ENCODE results near the gene EPB41L4B. TPM values are rescaled to one million over a fixed set of nuclear protein-coding genes. Genes with fewer than 3 reads are reported as not detected.

The EPB41L4B gene
- total RNA-seq, 2 donors from 2014 or later, result 13.3 to 15.1 TPM

DNA sequence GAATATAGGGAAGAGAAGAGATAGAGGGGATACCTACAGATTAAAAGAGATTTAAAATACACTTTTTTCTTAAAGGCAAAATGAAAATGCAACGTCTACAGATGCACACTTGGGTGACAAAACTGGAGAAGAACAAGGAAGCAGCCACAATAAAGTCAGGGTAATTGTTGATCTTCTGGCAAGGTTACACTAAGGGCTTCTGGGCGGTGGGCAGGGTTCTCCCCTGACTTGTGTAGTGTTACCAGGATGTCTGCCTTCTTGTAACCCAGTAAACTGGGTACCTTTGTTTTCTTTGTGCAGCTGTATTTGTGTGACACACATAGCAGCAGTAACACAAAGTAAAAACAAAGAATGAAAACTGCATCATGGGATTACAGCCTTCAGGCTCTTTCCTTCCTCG is 37.8 kb downstream of the EPB41L4B start:
- Histone ChIP-seq H3K27me3 (replicated peaks; ENCODE audit: insufficient read depth) (no peaks in the 10 kb centered on the region), H3K4me3 (no peak overlapping the region), H3K9me3 (no peaks in the 10 kb centered on the region), H3K4me1 (replicated peaks) (no peaks in the 10 kb centered on the region), H3K27ac (no peak overlapping the region), H3K36me3 (no peaks in the 10 kb centered on the region)
- 63% methylated on average over 3 of the region's 3 CpGs for WGBS
- intact Hi-C loops (cut with DNase I), result no loop called here
- no peak for DNase-seq (ENCODE audit: low spot score)
- TF ChIP-seq POLR2A (IDR thresholded peaks at IDR 0.05), result no peak
- no peak for TF ChIP-seq POLR2AphosphoS5 (IDR thresholded peaks at IDR 0.05)
- TF ChIP-seq, protein P1, sequence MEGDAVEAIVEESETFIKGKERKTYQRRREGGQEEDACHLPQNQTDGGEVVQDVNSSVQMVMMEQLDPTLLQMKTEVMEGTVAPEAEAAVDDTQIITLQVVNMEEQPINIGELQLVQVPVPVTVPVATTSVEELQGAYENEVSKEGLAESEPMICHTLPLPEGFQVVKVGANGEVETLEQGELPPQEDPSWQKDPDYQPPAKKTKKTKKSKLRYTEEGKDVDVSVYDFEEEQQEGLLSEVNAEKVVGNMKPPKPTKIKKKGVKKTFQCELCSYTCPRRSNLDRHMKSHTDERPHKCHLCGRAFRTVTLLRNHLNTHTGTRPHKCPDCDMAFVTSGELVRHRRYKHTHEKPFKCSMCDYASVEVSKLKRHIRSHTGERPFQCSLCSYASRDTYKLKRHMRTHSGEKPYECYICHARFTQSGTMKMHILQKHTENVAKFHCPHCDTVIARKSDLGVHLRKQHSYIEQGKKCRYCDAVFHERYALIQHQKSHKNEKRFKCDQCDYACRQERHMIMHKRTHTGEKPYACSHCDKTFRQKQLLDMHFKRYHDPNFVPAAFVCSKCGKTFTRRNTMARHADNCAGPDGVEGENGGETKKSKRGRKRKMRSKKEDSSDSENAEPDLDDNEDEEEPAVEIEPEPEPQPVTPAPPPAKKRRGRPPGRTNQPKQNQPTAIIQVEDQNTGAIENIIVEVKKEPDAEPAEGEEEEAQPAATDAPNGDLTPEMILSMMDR (IDR thresholded peaks at IDR 0.05), result no peak

DNA sequence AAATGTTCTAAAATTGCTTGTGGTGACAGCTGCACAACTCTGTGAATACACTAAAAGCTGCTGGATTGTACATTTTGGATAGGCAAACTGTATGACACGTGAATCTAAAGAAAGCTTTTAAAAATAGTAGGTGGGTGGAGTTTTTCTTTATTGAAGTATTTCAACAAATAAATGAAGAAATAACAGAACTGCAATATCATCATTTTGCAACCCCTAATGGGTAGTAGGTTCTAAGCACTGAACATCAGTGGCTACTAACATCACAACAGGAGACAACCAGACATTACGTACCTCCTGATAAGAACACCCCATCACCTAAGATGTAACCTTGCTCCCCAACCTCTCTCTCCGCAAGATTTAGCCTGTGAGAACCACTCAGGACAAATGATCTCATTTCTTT is 38.6 kb downstream of the EPB41L4B start:
- TF ChIP-seq POLR2AphosphoS5 (IDR thresholded peaks at IDR 0.05), result no peak
- Histone ChIP-seq H3K27me3 (replicated peaks; ENCODE audit: insufficient read depth) (no peaks in the 10 kb centered on the region), H3K36me3 (no peaks in the 10 kb centered on the region), H3K4me1 (replicated peaks) (no peaks in the 10 kb centered on the region), H3K27ac (no peak overlapping the region), H3K9me3 (no peaks in the 10 kb centered on the region), H3K4me3 (no peak overlapping the region)
- WGBS, result 93% methylated on average over 3 of the region's 3 CpGs
- DNase-seq (ENCODE audit: low spot score), result no peak
- intact Hi-C loops (cut with DNase I), result no loop called here

DNA sequence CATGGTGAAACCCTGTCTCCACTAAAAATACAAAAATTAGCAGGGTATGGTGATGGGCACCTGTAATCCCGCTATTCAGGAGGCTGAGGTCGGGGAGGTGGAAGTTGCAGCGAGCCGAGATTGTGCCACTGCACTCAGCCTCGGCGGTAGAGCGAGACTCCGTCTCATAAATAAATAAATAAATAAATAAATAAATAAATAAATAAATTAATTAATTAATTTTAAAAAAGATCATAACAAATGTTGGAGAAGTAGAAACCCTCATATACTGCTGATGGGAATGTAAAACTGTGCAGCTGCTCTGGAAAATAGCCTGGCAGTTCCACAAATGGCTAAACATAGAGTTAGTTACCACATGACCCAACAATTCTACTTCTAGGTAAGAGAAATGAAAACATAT is 39.3 kb downstream of the EPB41L4B start:
- intact Hi-C loops (cut with DNase I), result no loop called here
- DNase-seq (ENCODE audit: low spot score), result no peak
- TF ChIP-seq POLR2AphosphoS5 (IDR thresholded peaks at IDR 0.05), result no peak
- TF ChIP-seq, protein P1 (IDR thresholded peaks at IDR 0.05), result no peak
- TF ChIP-seq POLR2A (IDR thresholded peaks at IDR 0.05), result no peak

DNA sequence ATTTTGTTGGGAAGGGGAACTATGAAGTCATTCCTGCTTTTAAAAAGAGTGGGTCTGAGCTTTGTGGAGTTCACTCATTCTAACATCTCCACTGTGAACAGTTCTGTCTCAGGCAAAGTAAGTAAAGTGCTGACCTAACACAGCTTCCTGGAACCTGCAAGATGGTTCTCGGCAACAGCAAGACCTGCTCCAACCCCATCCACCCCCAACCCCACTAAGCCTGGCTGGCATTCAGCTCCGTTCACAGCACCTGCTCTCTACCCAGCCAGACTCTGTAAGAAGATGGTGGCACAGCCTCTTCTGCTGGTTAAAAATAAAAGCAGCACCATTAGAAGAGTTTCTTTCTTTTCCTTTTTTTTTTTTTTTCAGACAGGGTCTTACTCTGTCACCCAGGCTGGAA is 42.0 kb downstream of the EPB41L4B start:
- H3K4me1 ChIP-seq (replicated peaks), result peaks cover 4% of the 10 kb centered on the region
- WGBS, result 89% methylated on average over 2 of the region's 2 CpGs
- H3K4me3 ChIP-seq, result no peak overlapping the region
- intact Hi-C loops (cut with DNase I), result no loop called here
- no peak for DNase-seq (ENCODE audit: low spot score)
- no peak for TF ChIP-seq POLR2AphosphoS5 (IDR thresholded peaks at IDR 0.05)
- TF ChIP-seq, protein P1 (IDR thresholded peaks at IDR 0.05), result no peak
- TF ChIP-seq POLR2A (IDR thresholded peaks at IDR 0.05), result no peak
- no peaks in the 10 kb centered on the region for H3K9me3 ChIP-seq
- H3K27me3 ChIP-seq (replicated peaks; ENCODE audit: insufficient read depth), result no peaks in the 10 kb centered on the region
- H3K27ac ChIP-seq, result no peak overlapping the region
- no peaks in the 10 kb centered on the region for H3K36me3 ChIP-seq

More for the DNA sequence above, 39.3 kb downstream of the EPB41L4B start:
- H3K36me3 ChIP-seq, result no peaks in the 10 kb centered on the region
- no peaks in the 10 kb centered on the region for H3K27me3 ChIP-seq (replicated peaks; ENCODE audit: insufficient read depth)
- no peak overlapping the region for H3K4me3 ChIP-seq
- 96% methylated on average over 8 of the region's 8 CpGs for WGBS
- no peaks in the 10 kb centered on the region for H3K4me1 ChIP-seq (replicated peaks)
- H3K9me3 ChIP-seq, result no peaks in the 10 kb centered on the region
- no peak overlapping the region for H3K27ac ChIP-seq

DNA sequence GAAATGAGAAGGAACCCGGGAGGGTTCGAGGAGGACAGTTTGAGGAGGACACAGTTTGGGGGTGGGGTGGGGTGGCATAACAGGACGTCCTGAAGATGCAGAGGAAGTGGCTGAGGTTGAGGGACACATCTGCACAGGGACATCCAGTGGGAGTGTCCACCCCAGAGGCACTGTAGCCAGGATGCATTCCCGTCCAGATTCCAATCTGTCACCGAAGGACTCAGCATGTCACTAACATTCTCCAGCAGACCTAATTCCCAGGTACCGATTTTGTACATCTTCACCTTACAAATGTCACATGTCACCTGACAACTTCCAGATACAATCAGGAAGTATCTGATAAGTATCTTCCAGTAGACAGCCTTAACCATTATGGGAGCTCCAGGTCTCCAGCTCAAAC is 42.6 kb downstream of the EPB41L4B start:
- 77% methylated on average over 6 of the region's 6 CpGs for WGBS
- H3K27ac ChIP-seq, result no peak overlapping the region
- no peaks in the 10 kb centered on the region for H3K9me3 ChIP-seq
- no peaks in the 10 kb centered on the region for H3K27me3 ChIP-seq (replicated peaks; ENCODE audit: insufficient read depth)
- TF ChIP-seq POLR2A (IDR thresholded peaks at IDR 0.05), result no peak
- TF ChIP-seq, protein P1 (IDR thresholded peaks at IDR 0.05), result no peak
- no peak for TF ChIP-seq POLR2AphosphoS5 (IDR thresholded peaks at IDR 0.05)
- H3K4me3 ChIP-seq, result no peak overlapping the region
- no peaks in the 10 kb centered on the region for H3K36me3 ChIP-seq
- peaks cover 4% of the 10 kb centered on the region for H3K4me1 ChIP-seq (replicated peaks)
- intact Hi-C loops (cut with DNase I), result no loop called here
- DNase-seq (ENCODE audit: low spot score), result no peak
